Breast epithelium (tissue), 4 donors: Measurements from ENCODE around the gene CFAP97D2. TPM values are rescaled to one million over a fixed set of nuclear protein-coding genes. Genes with fewer than 3 reads are reported as not detected.

ENCODE experiments used
- DNase-seq, 2 donors: peaks; one replicate each; pipeline ENCODE4 v3.0.0-alpha.2; 2019; ENCODE audit warnings: low spot score in 2 of 2
- H3K27ac ChIP-seq, 2 donors: fragments of 200-600 bp; sonication (generic) in 1 of 2; one replicate each; pipeline ENCODE4 v1.5.1; 2016 to 2019; ENCODE audit warnings: mild to moderate bottlenecking in 1 of 2
- H3K27me3 ChIP-seq, 2 donors: fragments of 200-600 bp; sonication (generic) in 1 of 2; one replicate each; pipeline versions ENCODE4 v1.5.1 to v1.6.0; 2017 to 2019; ENCODE audit warnings: control low read depth in 1 of 2, mild to moderate bottlenecking in 1 of 2
- H3K36me3 ChIP-seq: fragments of 200-600 bp; one replicate; pipeline ENCODE4 v1.5.1; 2019
- H3K4me1 ChIP-seq, 2 donors: fragments of 200-600 bp; sonication (generic); one replicate each; pipeline ENCODE4 v1.5.1; 2016 to 2019; ENCODE audit warnings: control low read depth in 1 of 2
- H3K4me3 ChIP-seq, 3 donors: fragments of 200-600 bp; sonication (generic); 1 replicate in 2 of 3; 2 replicates in 1 of 3; pipeline ENCODE4 v1.5.1; 2016 to 2019; ENCODE audit warnings: mild to moderate bottlenecking in 3 of 3, moderate library complexity in 2 of 3
- H3K9me3 ChIP-seq, 2 donors: fragments of 200-600 bp; sonication (generic) in 1 of 2; one replicate each; pipeline ENCODE4 v1.5.1; 2016 to 2019; ENCODE audit warnings: control low read depth in 1 of 2
- CTCF ChIP-seq, 3 donors: fragments of 450-650 bp; IDR thresholded peaks; one replicate each; pipeline ENCODE4 v1.5.1; 2016 to 2017; ENCODE audit warnings: antibody characterized with exemption in 3 of 3, mild to moderate bottlenecking in 3 of 3, moderate library complexity in 3 of 3
- POLR2A ChIP-seq: fragments of 450-650 bp; IDR thresholded peaks from one replicate; pipeline ENCODE4 v1.6.1; 2016; ENCODE audit warnings: antibody characterized with exemption, mild to moderate bottlenecking, moderate library complexity
- POLR2AphosphoS5 ChIP-seq, 3 donors: sonication (generic); formaldehyde crosslinking; IDR thresholded peaks; one replicate each; pipeline ENCODE4 v1.6.1; 2017; ENCODE audit warnings: antibody characterized with exemption in 3 of 3
- intact Hi-C: fragments of 100-400 bp; cut with DNase I; formaldehyde crosslinking; loops from one replicate; pipeline ENCODE4 v1.15.1; 2023; ENCODE audit warnings: low total_unique reads
- total RNA-seq, 3 donors: library from RNA; depleted of rRNA; stranded (reverse); fragments of >200 nt; gene quantifications; one replicate each; pipeline ENCODE4 v1.1.0, GENCODE V29; 2016

CFAP97D2 gene
- total RNA-seq, 3 donors from 2014 or later, result not detected

DNA sequence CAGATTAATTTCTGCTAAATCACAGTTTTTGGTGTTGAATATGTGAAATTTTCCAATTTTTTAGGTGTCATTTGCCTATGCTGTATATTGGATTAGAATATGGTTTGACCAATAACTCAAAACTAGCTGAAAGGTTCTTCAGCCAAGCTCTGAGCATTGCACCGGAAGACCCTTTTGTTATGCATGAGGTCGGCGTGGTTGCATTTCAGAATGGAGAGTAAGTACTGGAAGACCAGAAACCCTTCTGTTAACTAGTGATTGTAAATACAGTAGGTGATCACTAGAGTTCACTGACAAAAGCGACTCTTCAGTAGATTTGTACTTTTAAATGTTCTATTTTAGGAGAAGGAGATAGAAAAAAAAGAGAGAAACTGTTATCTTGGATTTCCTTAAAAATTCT is 78.0 kb downstream of the CFAP97D2 start:
- peaks cover 9% of the 10 kb centered on the region for H3K36me3 ChIP-seq

GRCh38 chr13:114258589-114258988 is 79.5 kb downstream of the CFAP97D2 start:
- Histone ChIP-seq H3K27me3 (no peaks in the 10 kb centered on the region), H3K36me3 (peaks cover 9% of the 10 kb centered on the region), H3K27ac (no peak overlapping the region), H3K4me3 (no peak overlapping the region), H3K9me3 (no peaks in the 10 kb centered on the region), H3K4me1 (no peaks in the 10 kb centered on the region)
- intact Hi-C loops, result no loop called here
- TF ChIP-seq POLR2AphosphoS5 (IDR thresholded peaks at IDR 0.05) (no peak), POLR2A (no peak), CTCF (IDR thresholded peaks at IDR 0.05) (no peak)
- DNase-seq, result no peak

More for the DNA sequence above, 78.0 kb downstream of the CFAP97D2 start:
- intact Hi-C loops, result no loop called here
- Histone ChIP-seq H3K9me3 (no peaks in the 10 kb centered on the region), H3K4me3 (no peak overlapping the region), H3K27me3 (no peaks in the 10 kb centered on the region), H3K4me1 (no peaks in the 10 kb centered on the region), H3K27ac (no peak overlapping the region)
- DNase-seq, result no peak
- no peak for TF ChIP-seq POLR2AphosphoS5 (IDR thresholded peaks at IDR 0.05)
- no peak for TF ChIP-seq CTCF (IDR thresholded peaks at IDR 0.05)
- no peak for TF ChIP-seq POLR2A

GRCh38 chr13:114259374-114259773 is 80.3 kb downstream of the CFAP97D2 start:
- intact Hi-C loops, result no loop called here
- H3K27me3 ChIP-seq, result no peaks in the 10 kb centered on the region
- no peak for DNase-seq

DNA sequence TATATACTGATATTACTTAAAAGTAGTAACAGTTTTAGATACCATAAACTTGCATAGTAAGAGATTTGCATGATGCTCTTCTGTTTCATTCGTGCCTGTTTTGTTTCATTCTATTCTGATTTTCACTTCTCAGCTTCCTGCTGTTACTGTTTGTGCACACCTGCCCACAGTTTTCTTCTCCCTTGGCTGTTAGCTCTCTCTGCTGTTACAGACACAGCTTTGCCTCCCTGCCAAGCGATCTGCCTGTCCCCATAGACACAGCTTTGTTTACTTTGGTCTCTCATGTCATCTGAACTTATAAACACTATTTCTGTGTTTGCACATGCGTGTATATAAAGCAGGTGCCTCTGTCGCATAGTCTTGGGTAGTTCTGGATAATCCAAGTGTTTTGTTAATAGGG is 80.9 kb downstream of the CFAP97D2 start:
- H3K27me3 ChIP-seq, result no peaks in the 10 kb centered on the region
- H3K4me1 ChIP-seq, result no peaks in the 10 kb centered on the region
- H3K4me3 ChIP-seq, result no peak overlapping the region
- intact Hi-C loops, result no loop called here
- no peaks in the 10 kb centered on the region for H3K9me3 ChIP-seq
- peaks cover 9% of the 10 kb centered on the region for H3K36me3 ChIP-seq
- H3K27ac ChIP-seq, result no peak overlapping the region
- TF ChIP-seq POLR2A, result no peak
- TF ChIP-seq CTCF (IDR thresholded peaks at IDR 0.05), result no peak
- no peak for TF ChIP-seq POLR2AphosphoS5 (IDR thresholded peaks at IDR 0.05)
- DNase-seq, result peak in 1 of 2 donors; percentile 56

More at GRCh38 chr13:114259374-114259773, 80.3 kb downstream of the CFAP97D2 start:
- no peaks in the 10 kb centered on the region for H3K4me1 ChIP-seq
- no peaks in the 10 kb centered on the region for H3K9me3 ChIP-seq
- no peak overlapping the region for H3K4me3 ChIP-seq
- H3K36me3 ChIP-seq, result peaks cover 9% of the 10 kb centered on the region
- no peak overlapping the region for H3K27ac ChIP-seq
- no peak for TF ChIP-seq POLR2A
- TF ChIP-seq POLR2AphosphoS5 (IDR thresholded peaks at IDR 0.05), result no peak
- TF ChIP-seq CTCF (IDR thresholded peaks at IDR 0.05), result no peak

GRCh38 chr13:114260814-114261213 is 81.8 kb downstream of the CFAP97D2 start:
- peaks cover 9% of the 10 kb centered on the region for H3K36me3 ChIP-seq
- intact Hi-C loops, result no loop called here
- no peak for DNase-seq

More at GRCh38 chr13:114260814-114261213, 81.8 kb downstream of the CFAP97D2 start:
- H3K4me3 ChIP-seq, result no peak overlapping the region
- H3K27me3 ChIP-seq, result no peaks in the 10 kb centered on the region
- no peaks in the 10 kb centered on the region for H3K9me3 ChIP-seq
- no peaks in the 10 kb centered on the region for H3K4me1 ChIP-seq
- H3K27ac ChIP-seq, result no peak overlapping the region
- no peak for TF ChIP-seq POLR2A
- no peak for TF ChIP-seq POLR2AphosphoS5 (IDR thresholded peaks at IDR 0.05)
